Spleen (tissue), 7 donors: ENCODE data around the gene LCAT.

ENCODE experiments used
- POLR2AphosphoS5 ChIP-seq, 3 donors: sonication (generic); formaldehyde crosslinking; IDR thresholded peaks; one replicate each; pipeline ENCODE4 v1.5.1; 2017; ENCODE audit warnings: antibody characterized with exemption in 3 of 3
- TF ChIP-seq, protein P1 (sequence below), 11 experiments: fragments of 200-600 bp in 7 of 11; fragments of 450-650 bp in 4 of 11; sonication (generic) in 4 of 11; IDR thresholded peaks in 8 of 11; conservative IDR thresholded peaks in 3 of 11; 1 replicate in 7 of 11; 2 replicates in 4 of 11; pipeline versions ENCODE4 v1.4.0 to v1.8.0; 2016 to 2021; ENCODE audit warnings: antibody characterized with exemption in 11 of 11, inconsistent platforms in 4 of 11, mild to moderate bottlenecking in 1 of 11
- donor health status: DM: no; HTN: no; CAD: no; lungs with moderate emphysema.
- donor health status: DM: no; HTN: no; CAD: no.
- donor health status: DM: no; HTN: no; CAD: no.

DNA sequence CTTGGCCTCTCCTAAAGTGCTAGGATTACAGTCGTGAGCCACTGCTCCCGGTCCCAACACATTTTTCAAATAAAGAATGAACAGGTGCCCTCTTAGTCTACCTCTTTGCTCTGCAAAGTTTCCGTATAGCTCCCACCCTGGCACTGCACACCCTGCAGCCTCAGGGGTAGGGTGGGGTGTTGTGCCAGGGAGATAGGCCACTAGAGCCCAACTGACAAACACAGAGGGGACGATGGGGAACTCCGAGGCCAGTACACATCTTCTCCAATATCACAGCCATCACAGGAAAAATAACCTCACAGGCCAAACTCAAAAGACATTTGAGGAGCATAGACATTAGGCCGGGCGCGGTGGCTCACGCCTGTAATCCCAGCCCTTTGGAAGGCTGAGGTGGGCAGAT, 27.2 kb upstream of the LCAT start:
- TF ChIP-seq, protein P1, sequence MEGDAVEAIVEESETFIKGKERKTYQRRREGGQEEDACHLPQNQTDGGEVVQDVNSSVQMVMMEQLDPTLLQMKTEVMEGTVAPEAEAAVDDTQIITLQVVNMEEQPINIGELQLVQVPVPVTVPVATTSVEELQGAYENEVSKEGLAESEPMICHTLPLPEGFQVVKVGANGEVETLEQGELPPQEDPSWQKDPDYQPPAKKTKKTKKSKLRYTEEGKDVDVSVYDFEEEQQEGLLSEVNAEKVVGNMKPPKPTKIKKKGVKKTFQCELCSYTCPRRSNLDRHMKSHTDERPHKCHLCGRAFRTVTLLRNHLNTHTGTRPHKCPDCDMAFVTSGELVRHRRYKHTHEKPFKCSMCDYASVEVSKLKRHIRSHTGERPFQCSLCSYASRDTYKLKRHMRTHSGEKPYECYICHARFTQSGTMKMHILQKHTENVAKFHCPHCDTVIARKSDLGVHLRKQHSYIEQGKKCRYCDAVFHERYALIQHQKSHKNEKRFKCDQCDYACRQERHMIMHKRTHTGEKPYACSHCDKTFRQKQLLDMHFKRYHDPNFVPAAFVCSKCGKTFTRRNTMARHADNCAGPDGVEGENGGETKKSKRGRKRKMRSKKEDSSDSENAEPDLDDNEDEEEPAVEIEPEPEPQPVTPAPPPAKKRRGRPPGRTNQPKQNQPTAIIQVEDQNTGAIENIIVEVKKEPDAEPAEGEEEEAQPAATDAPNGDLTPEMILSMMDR (IDR thresholded peaks at IDR 0.05 in 8 of 11, conservative IDR thresholded peaks at IDR 0.05 in 3 of 11): no peak
- no peak for TF ChIP-seq POLR2AphosphoS5 (IDR thresholded peaks at IDR 0.05)
